Fibroblast of lung (primary cell): ENCODE measurements around the gene CLN3.

Experiments used
- CTCF ChIP-seq, 2 donors: IDR thresholded peaks in 1 of 2; conservative IDR thresholded peaks in 1 of 2; 1 replicate in 1 of 2; 2 replicates in 1 of 2; pipeline ENCODE4 v1.5.1; 2011 to 2012; ENCODE audit warnings: low read length in 2 of 2, control low read depth in 1 of 2, inconsistent platforms in 1 of 2, low read depth in 1 of 2, mild to moderate bottlenecking in 1 of 2
- EZH2 ChIP-seq: IDR thresholded peaks from 2 replicates; pipeline ENCODE4 v1.5.1; 2012; ENCODE audit warnings: low read length, control low read depth, mild to moderate bottlenecking; ENCODE audit errors: missing control alignments

DNA sequence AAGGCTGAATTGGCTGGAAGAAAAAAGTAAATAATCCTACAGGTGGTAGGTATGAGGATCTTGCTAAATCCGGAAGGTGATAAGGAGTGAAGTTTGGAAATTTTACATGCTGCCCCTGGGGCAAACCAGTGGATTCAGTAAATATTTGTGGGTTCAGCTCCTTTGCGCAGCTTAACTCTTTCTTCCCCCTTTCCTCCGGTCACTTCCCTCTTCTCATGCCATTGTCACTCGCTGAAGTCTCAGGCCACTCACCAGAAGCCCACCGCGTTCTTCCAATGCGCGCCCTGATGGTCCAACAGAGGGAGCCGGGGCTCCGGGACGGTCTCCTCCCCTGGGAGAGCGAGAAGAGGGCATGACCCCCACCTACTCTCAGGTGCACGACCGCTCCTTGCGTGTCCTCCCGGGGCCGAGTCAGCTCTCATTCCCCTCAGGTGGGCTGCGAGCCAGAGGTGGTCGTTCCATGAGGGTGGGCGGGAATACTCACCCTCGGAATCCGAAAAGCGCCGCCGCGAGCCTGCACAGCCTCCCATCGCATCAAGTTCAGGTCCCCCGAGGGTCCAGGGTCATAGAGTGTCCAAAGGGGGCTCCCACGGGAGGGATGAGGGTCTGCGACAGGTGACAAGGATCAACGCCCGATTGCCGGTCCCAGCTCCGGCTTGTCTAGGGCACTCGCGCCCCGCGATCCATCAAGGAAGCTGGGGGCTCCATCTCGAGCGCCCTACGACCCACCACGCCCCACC lies 474 bp downstream of the CLN3 start:
- TF ChIP-seq CTCF (conservative IDR thresholded peaks at IDR 0.05 in 1 of 2, IDR thresholded peaks at IDR 0.05 in 1 of 2; ENCODE audit: low read depth in 1 of 2, low read length in 2 of 2) (peak; percentile 42 to 51), EZH2 (no peak)
